Loucy (cell line): ENCODE results near the gene SLC16A7.

Experiments
- H2AFZ ChIP-seq: fragments of 200-600 bp; sonication (generic); 2 replicates; pipeline ENCODE4 v1.6.0; 2016; ENCODE audit warnings: antibody characterized with exemption, mild to moderate bottlenecking, low read length, moderate library complexity
- H3F3A ChIP-seq: fragments of 200-600 bp; 2 replicates; pipeline ENCODE4 v1.6.0; 2016; ENCODE audit warnings: antibody characterized with exemption, low read depth, mild to moderate bottlenecking
- H3K27me3 ChIP-seq: fragments of 200-600 bp; sonication (generic); 2 replicates; pipeline ENCODE4 v1.6.1; 2014; ENCODE audit warnings: low read length, mild to moderate bottlenecking; ENCODE audit not compliant: insufficient read depth, poor library complexity, severe bottlenecking
- H3K36me3 ChIP-seq: fragments of 200-600 bp; sonication (generic); 2 replicates; pipeline ENCODE4 v1.6.1; 2016; ENCODE audit warnings: low read length; ENCODE audit not compliant: insufficient read depth
- H3K4me1 ChIP-seq: fragments of 200-600 bp; sonication (generic); 2 replicates; pipeline ENCODE4 v1.5.1; 2014; ENCODE audit warnings: low read length, mild to moderate bottlenecking; ENCODE audit not compliant: insufficient read depth, poor library complexity, severe bottlenecking
- H3K4me2 ChIP-seq: fragments of 200-600 bp; sonication (generic); 2 replicates; pipeline ENCODE4 v1.6.0; 2014; ENCODE audit warnings: antibody characterized with exemption, low read length, low read depth, mild to moderate bottlenecking; ENCODE audit not compliant: poor library complexity, severe bottlenecking
- H3K4me3 ChIP-seq: fragments of 200-600 bp; sonication (generic); 2 replicates; pipeline ENCODE4 v1.5.1; 2014; ENCODE audit warnings: low read length, mild to moderate bottlenecking, mixed read lengths; ENCODE audit not compliant: poor library complexity, severe bottlenecking
- H3K79me2 ChIP-seq: fragments of 200-600 bp; sonication (generic); 2 replicates; pipeline ENCODE4 v1.6.1; 2014; ENCODE audit warnings: low read length; ENCODE audit not compliant: insufficient read depth
- H3K9ac ChIP-seq: fragments of 200-600 bp; sonication (generic); 2 replicates; pipeline ENCODE4 v1.6.0; 2014; ENCODE audit warnings: mild to moderate bottlenecking, low read depth, low read length, moderate library complexity; ENCODE audit not compliant: poor library complexity, severe bottlenecking
- H3K9me2 ChIP-seq: fragments of 200-600 bp; sonication (generic); replicated peaks from 2 replicates; pipeline ENCODE4 v1.6.1; 2016; ENCODE audit warnings: low read depth, low read length, mixed read lengths
- H3K9me3 ChIP-seq: fragments of 200-600 bp; sonication (generic); 2 replicates; pipeline ENCODE4 v1.6.1; 2014; ENCODE audit warnings: mild to moderate bottlenecking, antibody characterized with exemption, low read length, low read depth; ENCODE audit not compliant: insufficient read depth
- H4K20me1 ChIP-seq: fragments of 200-600 bp; sonication (generic); 2 replicates; pipeline ENCODE4 v1.6.0; 2014; ENCODE audit warnings: antibody characterized with exemption, low read length, mild to moderate bottlenecking; ENCODE audit not compliant: insufficient read depth, poor library complexity, severe bottlenecking
- CTCF ChIP-seq: fragments of 200-600 bp; sonication (generic); conservative IDR thresholded peaks from 2 replicates; pipeline ENCODE4 v1.5.1; 2014; ENCODE audit warnings: mild to moderate bottlenecking, antibody characterized with exemption, low read length
- EZH2phosphoT487 ChIP-seq: fragments of 200-600 bp; IDR thresholded peaks from 2 replicates; pipeline ENCODE4 v1.6.1; 2018; ENCODE audit warnings: antibody characterized with exemption, mild to moderate bottlenecking, moderate library complexity, borderline replicate concordance

SLC16A7 gene

DNA sequence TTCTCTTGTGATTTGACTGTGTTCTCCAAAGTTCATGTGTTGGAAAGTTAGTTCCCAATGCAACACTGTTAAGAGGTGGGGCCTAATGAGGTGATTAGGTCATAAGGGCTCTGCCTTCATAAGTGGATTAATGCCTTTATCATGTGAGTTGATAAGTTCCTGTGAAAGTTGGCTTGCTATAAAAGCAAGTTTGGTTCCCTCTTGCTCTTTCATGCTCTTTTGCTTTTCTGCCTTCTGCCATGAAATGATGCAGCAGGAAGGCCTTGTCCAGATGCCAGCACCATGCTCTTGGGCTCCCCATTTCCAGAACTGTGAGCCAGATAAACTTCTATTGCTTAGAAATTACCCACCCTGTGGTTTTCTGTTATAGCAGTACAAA, 41.9 kb downstream of the SLC16A7 start:
- H3K9me2 ChIP-seq = no peaks in the 10 kb centered on the region

DNA sequence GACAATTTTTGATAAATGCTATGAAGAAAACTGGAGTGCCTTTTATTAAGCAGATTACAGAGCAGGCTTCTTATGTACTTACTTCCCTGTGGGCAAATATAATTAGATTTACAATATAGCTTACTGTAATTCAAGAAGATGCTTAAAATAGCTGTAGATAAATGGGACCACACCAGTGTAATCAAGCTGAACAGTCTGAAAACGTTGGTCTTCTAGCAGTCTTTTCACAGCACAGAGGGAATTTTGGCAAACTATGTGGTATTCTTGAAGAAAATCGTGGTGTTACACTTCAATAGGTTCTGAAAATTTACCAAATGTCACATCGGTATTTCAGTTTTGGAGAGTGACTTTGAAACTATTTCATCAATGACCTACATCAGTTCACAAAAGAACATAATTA, 47.7 kb downstream of the SLC16A7 start:
- no peak overlapping the region for H3K4me2 ChIP-seq
- H3K79me2 ChIP-seq = 0 out of 2 replicates have a peak, but pooled peaks cover 3% of the 10 kb centered on the region
- H3K9ac ChIP-seq = no peak overlapping the region
- no peaks in the 10 kb centered on the region for H3K27me3 ChIP-seq
- no peaks in the 10 kb centered on the region for H3K9me3 ChIP-seq
- H3K4me3 ChIP-seq = no peak overlapping the region
- H3F3A ChIP-seq = no peaks in the 10 kb centered on the region
- H3K36me3 ChIP-seq = peaks cover 19% of the 10 kb centered on the region; the same call in 1 of the 2 replicates
- TF ChIP-seq EZH2phosphoT487 (no peak), CTCF (no peak)
- H3K4me1 ChIP-seq = peaks cover 3% of the 10 kb centered on the region
- H2AFZ ChIP-seq = no peak overlapping the region
- no peaks in the 10 kb centered on the region for H3K9me2 ChIP-seq
- H4K20me1 ChIP-seq = no peaks in the 10 kb centered on the region

More for the DNA sequence above, 41.9 kb downstream of the SLC16A7 start:
- TF ChIP-seq CTCF (no peak), EZH2phosphoT487 (no peak)
- Histone ChIP-seq H3K79me2 (0 out of 2 replicates have a peak, but pooled peaks cover 4% of the 10 kb centered on the region), H3K4me3 (no peak overlapping the region), H2AFZ (no peak overlapping the region), H3K36me3 (no peaks in the 10 kb centered on the region), H4K20me1 (no peaks in the 10 kb centered on the region), H3K9me3 (no peaks in the 10 kb centered on the region), H3F3A (no peaks in the 10 kb centered on the region), H3K4me2 (no peak overlapping the region), H3K9ac (no peak overlapping the region), H3K27me3 (no peaks in the 10 kb centered on the region), H3K4me1 (peaks cover 12% of the 10 kb centered on the region)

DNA sequence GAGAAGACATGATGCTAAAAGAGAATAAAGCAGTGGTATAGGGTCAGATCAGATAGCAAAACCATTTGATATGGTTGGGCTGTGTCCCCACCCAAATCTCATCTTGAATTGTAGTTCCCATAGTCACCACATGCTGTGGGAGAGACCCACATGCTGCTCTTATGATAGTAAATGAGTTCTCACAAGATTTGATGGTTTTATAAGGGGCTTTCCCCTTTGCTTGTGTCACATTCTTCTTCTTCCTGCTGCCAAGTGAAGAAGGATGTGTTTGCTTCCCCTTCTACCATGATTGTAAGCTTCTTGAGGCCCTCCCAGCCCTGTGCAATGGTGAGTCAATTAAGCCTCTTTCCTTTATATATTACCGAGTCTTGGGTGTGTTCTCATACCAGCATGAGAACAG, 49.4 kb downstream of the SLC16A7 start:
- H2AFZ ChIP-seq = no peak overlapping the region
- no peak overlapping the region for H3K9ac ChIP-seq
- no peaks in the 10 kb centered on the region for H3K27me3 ChIP-seq
- H4K20me1 ChIP-seq = no peaks in the 10 kb centered on the region
- no peaks in the 10 kb centered on the region for H3K9me3 ChIP-seq
- no peak for TF ChIP-seq EZH2phosphoT487
- no peak for TF ChIP-seq CTCF
- no peaks in the 10 kb centered on the region for H3F3A ChIP-seq
- no peak overlapping the region for H3K4me3 ChIP-seq
- H3K36me3 ChIP-seq = peaks cover 19% of the 10 kb centered on the region; the same call in 1 of the 2 replicates
- no peak overlapping the region for H3K4me2 ChIP-seq
- H3K9me2 ChIP-seq = no peaks in the 10 kb centered on the region
- H3K4me1 ChIP-seq = no peaks in the 10 kb centered on the region
- 0 out of 2 replicates have a peak, but pooled peaks cover 3% of the 10 kb centered on the region for H3K79me2 ChIP-seq
